Right forelimb (tissue), 1 donor: ENCODE results near the gene ACRBP.
A peak's percentile ranks its signal among the peaks of the same experiment; 100 is the strongest.

ENCODE experiments used
- DNase-seq: peaks from one replicate; pipeline ENCODE4 v3.0.0-alpha.2; 2018

The ACRBP gene

DNA sequence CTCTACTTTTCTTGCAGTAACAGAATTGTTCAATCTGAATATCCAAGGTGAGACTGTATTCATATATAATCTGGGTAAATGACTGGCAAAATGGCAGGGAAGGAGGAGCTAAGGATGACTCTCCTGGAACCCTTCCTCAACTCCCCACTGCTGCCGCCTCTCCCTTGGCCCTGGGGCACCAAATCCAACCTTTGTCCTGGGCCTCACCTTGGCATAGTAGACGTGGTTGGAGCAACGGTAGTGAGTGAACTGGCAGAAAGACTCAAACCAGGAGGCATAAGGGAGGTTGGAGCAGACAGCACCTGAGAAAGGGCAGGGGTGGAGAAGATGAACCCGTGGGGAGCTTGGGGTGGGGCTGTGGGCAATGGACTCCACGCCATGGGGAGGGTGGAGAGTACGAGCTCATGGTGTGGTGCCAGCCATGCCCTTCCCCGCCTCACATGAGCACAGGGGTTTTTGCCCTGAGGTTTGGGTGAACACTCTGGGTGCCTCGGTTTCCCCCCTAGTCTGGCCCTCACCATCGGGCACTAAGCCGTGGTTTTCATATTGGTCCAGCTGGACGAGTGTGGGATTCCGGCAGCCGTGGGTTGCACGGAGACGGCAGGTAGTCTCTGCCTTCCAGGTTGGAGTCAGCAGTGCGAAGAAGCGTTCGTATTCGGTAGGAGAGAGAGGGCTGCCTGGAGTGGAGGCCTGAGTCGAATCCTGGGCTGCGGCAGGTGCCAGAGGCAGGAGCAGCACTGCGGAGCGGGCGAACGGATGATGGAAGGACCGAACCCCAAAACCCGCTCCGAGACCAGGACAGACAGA lies 753 bp downstream of the ACRBP start:
- no peak for DNase-seq

DNA sequence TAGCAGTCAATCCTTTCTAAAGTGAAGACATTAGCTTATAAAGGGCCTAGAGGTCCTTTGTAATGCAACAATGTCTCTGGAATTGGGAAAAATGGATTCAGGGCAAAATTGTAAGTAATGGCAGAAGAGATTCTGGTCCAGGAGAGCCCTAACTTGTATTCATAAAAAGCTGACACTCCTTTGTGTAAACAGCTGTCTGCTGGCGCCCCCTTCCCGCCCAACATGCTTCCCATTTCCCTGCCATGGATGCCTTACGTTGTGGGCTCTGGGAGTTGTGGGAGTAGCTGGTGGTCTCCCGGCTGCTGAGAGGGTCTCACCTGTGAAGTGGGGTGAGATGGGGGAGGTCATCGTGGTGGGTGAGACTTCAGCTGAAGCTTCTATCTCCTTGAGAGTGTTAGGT lies 2.3 kb downstream of the ACRBP start:
- DNase-seq = peak; percentile 66

DNA sequence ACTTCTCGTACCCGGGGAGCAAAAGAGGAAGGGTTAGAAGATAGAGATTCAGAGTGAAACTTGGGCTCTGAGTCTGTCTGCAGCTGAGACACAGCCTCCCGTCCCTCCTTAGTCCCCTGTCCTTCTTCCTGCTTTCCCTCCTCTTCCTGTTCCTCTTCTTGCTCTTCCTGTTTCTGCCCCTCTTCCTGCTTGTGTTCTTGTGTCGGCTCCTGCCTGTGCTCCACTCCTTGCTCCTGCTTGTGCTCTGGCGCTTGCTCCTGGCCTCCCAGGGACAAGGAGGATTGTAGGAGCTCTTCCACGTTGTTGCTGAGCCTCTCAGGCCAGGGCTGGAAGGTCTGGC lies 3.0 kb downstream of the ACRBP start:
- DNase-seq = no peak

DNA sequence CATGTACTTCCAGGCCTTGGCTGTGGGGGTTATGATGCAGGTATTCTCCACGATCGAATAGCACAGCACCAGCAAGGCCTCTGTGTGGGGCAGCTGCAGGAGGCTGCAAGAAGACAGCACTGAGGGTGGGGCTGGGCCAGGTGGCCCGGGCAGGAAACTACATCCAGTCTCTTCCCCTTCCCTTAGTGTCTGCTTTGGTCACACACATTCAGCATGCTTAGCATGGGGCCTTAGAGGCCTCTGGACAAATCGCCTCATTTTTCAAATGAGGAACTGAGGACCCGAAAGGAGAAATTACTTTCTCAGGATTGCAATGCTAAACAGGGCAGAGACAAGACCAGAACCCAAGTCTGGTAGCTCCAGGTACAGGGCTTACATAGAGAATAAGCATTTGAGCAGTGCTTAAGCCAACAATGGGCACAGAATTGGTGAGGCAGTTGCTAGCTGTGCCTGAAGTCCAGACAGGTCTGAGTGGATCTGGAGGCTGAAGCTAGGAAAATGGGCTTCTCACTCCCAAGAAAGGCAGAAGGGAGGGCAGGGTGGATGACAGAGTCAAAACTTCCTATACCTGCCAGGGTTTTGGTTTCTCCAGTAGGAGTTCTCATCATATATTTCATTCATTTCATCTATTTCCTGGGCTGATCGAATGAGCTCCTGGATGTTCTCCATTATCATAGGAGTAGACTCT lies 3.5 kb downstream of the ACRBP start:
- no peak for DNase-seq

DNA sequence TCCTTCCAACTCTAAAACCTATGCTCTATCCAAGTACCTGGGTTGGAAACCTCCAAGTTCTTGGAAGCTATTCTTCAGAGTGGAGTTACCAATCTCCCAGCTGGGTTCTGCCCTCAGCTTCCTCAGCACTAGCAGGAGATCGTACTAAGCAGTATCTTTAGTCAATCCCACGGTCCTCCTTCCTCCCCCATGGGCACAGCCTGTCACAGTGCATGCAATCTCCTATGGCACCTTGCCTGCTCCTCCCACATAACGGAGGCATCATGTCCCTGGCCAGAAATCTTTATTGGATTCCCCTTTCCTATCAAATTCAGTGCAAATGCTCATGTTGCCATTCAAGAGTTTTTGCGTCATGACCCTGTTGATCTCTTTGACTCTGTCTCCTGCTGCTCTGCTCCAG lies 6.1 kb downstream of the ACRBP start:
- no peak for DNase-seq

DNA sequence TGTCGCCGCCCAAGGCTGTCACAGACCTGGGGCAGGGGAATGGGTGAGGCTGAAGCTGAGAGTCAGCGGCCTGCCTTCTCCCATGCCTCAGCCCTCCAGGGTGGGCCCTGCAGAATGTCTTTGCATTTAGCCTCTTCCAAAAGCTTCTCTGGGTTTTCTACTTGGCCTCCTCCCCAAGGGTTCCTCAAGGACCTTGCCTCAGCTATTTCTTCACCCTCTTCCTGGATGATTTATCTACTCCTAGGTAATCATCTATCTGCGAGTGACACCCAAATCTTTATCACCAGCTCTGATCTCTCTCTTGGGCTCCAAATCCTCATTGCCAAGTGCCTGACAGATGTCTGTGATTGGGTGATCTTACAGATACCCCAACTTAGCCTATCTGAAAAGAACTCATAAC lies 6.7 kb downstream of the ACRBP start:
- no peak for DNase-seq

DNA sequence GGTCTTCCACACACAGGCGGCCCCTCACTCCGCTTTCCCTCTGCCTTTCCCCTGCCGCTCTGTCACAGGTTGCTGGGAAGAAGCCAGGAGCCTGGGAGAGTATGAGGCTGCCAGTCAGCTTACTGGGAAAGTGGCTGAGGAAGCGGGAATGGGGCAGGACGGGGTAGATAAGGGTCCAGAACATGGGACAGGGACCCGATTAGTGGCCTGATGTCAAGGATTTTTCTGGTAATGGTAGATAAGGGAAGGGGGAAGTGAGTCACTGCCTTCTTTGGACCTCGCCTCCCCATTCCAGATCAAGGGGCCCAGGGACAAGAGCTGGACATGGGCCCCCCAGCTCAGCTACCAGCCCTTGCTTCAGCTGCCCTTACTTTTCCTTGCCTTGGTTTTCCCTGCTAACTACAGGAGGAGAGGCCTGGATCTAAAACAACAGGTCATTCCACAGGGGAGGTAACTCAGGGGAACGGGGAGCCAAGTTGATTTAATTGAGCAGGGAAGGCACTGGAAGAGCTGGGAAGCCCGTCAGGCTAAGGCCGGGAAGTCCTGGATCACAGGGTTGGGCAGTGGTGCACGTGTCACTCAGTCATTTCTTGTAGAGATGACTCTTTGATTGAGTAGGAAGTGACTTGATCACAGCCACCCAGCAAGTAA lies 8.0 kb downstream of the ACRBP start:
- DNase-seq = no peak

DNA sequence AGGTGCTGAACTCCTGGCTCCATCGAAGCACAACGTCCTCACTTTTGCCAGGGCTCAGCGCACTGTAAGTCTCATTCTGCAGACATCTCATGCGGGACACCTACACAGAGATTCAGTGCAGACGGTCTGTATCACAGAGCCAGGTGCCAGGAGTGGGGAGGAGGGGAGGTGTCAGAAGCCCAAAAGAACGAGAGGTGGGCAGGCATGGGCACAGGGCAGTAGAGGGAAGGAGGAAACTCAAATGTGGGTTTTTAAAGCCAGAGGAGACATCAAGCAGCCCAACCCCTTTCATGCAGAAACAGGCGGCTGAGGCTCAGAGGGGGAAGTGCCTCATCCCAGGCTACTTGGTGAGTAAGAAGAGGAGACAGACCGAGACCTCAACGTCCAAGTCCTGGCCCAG lies 8.9 kb downstream of the ACRBP start:
- DNase-seq = no peak

DNA sequence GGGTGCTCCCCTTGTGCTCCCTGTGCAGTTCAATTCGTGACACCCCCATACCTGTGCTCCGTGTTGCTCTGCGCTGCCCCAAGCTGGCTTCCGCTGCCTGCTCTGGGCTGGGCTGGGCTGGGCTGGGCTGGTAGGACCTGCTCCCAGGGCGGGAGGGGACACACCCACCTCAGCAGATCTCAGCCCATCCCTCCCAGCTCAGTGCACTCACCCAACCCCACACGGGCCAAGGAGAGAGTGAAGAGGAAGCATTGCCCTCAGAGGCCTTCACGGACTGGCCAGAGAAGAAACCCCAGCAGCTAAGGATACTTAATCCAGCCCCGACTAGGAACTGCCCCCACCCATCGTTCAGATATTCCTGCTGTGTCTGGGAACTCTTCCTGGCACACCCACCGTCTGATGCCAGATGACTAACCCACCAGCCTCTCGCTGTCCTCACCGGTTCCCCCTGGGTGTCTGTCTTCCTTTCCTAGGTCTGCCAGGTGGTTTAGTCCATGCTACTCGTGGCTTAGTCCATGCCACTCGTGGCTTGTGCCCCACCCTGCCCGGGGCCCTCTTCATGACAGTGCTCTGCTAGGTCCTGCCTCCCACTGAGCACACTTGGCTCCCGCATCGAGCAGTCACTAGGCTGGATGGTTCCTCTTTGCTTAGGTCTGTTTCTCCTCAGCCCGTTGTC lies 11.2 kb downstream of the ACRBP start, which contains the start of gene LPAR5:
Gene LPAR5 (minus strand): TSS at position 104 of the 676 bp plus-strand sequence. CDS start 14,711 bp downstream, outside the sequence.
- DNase-seq = no peak

DNA sequence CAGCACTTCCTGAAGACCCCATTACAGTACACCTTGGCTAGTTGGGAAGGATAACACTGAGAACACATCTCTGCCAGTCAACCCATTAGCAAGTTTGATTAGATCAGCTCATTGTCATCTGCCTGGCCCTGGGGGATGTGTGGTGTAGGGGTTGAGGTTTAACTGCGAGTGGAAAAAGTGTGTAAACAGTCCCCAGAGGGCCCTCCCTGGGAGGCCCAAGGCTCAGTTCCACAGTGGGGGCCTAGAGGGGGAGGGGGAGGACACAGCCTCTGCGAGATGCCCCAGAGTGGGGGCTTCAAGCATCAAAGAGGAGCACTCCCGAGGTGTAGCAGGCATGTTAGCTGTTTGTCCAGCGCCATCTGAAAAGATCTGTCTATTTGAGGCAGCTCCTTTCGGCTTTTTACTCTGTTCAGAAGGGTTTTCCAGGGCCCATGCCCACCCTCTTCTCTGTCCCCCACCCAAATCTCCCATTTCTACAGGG lies 11.8 kb downstream of the ACRBP start:
- DNase-seq = no peak

DNA sequence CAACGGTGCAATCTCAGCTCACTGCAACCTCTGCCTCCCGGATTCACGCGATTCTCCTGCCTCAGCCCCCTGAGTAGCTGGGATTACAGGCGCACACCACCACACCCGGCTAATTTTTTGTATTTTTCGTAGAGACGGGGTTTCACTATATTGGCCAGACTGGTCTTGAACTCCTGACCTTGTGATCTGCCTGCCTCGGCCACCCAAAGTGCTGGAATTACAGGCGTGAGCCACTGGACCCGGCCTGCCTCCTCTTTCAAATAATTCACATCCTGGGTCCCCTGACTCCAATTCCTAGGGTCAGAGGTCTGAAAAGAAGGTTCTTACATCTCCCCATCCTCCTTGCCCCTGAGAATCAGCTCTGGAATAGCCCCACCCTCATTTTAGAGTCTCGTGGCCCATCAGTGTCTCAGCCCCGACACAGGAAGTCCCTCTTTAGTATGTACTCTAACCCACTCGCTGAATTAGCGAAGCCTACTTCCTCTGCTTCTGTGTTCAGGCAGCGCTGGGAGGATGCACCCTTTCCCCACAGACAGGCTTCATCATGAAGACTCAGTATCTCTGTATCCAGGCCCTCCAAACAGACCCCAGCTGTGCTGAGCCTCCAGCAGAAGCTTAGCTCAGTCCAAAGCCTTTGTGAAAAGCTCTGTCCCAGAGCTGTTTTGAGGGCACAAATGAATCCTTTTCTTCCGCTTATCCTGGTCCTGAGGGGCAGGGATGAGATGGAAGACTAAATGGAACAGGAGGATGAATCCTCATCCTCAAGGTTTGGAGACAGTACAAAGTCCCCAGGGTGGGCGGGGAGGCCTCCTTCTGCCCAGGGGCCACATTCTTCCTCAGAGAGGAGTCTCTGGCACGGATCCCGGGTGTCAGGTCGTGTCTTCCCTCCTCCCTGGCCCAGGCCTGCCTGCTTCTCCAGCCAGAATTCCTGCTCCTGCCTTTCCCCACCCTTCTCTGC lies 14.9 kb downstream of the ACRBP start:
- DNase-seq = no peak

DNA sequence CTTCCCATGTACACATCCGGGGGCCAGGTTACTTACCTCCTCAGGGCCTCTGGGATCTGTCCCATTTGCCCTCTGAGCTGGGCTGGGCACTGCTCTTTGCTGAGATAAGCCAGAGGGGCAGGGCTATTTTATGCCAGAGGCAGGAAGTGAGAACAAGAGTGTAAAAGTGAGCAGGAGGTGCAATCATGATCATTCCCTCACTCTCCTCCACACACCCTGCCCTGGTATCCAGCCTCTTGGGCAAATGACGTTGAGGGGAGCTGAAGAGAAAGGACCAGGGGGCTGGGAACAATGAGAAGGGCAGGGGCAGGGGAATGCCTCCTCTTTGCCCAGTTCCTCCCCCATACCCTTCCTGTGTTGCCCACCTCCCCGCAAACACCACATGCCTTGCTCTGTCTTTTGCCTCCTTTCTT lies 15.7 kb downstream of the ACRBP start:
- DNase-seq = no peak

DNA sequence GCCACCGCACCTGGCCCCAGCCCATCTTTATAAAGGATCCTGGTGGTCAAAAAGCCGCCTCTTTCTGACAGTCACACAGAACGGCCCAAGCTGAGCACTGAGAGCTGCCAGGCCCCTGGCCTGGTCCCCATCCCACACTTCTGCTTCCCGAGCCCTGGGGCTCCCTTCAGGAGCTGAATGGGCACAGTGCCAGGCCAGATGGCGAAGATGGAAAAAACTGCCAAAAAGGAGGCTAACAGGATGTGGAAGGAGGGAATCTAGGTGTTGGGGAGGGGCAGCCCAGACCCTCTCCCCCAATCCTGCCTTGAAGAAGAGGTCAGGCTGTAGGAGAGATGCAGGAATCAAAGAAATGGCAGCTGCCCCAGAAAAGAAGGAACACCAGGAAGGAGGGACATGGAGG lies 16.5 kb downstream of the ACRBP start:
- DNase-seq = no peak

DNA sequence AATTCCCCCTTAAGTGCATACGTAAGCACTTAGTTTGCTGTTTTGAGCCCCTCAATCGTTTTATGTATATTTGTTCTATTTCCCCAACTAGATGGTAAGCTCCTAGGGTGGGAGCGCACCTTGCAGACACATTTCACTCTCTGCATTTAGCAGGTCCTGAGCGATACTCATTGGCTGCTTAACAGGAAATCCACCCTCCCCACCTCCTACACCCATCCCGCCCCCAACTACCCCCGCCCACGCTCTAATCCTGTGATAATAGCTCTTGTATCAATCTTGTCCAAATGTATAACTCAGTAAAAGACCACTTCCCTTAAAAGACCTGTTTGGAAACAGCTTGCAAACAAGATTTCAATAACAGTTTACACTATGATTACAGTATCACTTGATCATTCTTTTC lies 19.6 kb downstream of the ACRBP start:
- DNase-seq = no peak

DNA sequence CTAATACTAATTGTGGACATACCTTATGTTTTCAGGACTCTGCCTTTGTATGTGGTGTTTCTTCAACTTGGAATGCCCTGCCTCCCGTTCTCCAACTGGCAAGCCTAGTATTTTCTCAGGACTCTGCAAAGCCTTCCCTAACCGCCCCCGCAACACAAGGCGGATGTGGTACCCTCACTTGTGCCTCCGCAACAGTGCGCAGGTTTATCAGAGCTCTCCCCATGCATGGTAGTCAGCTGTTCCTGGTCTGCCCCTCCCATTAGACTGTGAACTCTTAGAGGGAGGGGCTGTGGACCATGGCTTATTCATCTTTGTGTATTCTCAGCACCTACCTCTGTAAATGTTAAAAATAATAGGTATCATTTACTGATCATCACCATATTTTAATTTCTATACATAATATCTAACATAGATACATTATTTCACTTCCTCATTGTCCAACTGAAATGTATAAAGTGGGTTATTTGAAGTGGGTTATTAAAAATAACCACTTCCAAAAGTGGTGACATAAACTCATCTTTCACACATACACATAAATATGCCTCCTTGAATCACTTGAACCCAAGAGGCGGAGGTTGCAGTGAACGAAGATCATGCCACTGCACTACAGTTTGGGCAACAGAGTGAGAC lies 20.5 kb downstream of the ACRBP start:
- no peak for DNase-seq

DNA sequence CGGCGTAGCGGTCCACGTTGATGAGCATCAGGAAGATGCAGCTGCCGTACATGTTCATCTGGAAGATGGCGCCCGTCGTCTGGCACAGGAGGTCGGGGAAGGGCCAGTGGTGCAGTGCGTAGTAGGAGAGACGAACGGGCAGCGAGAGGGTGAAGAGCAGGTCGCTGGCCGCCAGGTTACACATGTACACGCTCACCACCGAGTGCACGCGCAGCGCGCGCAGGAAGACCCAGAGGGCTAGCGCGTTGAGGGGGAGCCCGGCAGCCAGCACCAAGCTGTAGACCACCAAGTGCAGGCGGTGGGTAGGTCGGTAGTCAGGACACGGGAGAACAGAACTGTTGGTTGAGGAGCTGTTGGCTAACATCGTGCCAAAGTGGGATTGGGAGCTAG lies 26.4 kb downstream of the ACRBP start:
- no peak for DNase-seq

DNA sequence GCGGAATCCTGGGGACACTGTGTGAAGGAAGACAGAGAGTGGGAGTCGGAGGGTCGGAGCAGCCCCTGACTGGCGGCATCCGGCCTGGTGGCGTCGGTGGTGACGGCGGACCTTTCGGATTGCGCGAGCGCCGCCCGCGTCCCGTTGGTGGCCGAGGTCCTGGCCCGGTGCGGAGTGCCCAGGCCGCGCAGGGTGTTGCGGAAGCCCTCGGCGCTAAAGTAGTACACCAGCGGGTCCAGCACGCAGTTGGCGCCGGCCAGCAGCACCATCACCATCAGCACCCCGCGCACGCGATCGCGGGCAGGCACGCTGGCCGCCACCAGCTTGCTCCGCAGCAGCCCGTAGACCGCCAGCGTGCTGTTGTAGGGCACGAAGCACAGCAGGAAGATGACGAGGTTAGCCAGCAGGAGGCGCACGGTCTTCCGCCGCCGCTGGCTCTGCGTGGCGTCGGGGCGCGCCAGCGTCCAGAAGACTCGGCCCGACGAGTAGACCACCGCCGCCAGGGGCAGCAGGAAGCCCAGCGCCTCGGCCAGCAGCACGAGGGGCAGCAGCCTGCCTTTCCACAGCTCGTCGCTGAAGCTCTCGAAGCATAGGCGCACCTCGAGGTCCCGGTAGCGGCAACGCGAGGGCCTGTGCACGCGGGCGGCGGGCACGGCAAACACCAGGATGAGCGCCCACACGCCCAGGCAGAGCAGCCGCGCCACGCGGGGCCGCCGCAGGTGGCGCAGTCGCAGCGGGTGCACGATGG lies 26.9 kb downstream of the ACRBP start:
- DNase-seq = peak; percentile 74

DNA sequence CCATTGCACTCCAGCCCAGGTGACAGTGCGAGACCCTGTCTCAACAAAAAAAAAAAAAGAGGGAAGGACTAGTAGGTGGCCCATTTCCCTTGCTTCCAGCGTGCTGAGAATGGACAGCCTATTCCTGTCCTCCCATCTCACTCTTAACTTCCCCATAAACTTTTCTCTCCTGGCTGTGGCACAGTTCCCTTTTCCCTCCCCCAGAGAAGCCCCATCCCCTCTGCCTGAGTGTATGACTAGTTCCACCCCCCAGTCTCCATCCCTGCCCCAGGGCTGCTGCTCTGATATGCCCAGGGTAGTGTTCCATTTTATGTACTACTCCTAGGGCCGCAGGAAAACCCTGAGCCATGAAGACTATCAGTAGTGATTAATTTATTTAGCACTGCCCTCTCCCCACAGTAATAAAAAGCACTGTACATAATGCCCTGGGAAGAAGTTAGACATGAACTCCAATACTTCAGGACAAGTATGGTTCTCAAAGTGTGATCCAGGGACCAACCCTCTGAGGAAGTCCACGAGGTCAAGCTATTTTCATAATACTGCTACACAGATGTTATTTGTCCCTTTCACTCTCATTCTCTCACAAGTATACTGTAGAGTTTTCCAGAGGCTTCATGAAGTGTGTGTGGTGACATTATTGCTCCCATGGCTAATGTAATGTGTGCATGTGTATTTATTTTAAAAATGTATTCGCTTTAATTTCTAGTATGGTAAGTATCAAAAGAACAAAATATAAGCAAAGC lies 28.6 kb downstream of the ACRBP start:
- DNase-seq = no peak

DNA sequence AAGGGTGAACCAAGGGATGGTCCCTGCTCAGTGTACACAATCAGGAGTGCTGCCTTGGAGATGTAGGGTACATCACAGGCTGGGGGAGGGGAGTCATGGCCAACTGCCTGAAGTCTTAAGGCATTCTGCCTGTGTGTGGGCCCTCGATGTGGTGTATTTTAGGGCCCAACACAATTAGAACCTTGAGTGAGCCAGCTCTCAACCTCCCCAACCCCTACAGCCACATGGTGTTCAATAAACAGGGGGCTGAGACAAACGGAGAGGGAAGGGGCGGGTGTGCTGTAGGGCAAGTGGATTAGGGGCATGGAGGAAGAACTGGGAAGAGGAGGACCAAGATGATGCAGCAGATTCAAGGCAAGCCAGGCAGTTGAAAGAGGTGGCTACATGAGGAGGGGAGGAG lies 31.4 kb downstream of the ACRBP start:
- DNase-seq = no peak

DNA sequence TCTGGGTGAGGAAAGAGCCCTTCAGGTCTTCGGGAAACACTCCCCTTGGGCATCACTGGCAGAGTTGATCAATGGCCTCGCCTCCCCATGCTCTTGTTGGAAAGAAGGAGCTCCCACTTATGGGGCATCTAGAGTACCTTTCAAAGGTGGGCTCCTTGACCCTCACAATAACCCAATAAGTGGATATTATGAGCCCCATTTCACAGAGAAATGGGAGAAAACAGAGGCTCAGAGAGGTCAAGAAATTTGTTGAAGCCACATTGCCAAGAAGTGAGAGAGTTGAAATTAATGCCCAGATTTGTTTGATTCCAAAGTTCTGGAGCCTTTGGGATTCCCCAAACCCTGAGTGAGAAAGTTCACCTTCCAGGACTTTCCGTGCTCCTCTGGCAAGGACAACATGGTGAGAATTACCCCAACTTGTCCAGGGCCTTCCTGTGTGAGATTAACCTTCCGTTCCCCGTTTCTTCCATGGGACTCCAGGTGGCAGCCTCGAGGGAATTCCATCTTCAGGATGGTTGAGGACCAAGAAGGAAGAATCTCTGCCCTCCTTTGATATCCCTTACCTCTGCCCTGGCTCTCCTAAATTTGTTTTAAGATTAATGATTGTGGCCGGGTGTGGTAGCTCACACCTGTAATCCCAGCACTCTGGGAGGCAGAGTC lies 32.6 kb downstream of the ACRBP start:
- no peak for DNase-seq
